Superior temporal gyrus (tissue), 1 donor: ENCODE data around the gene ANKRD23.
A peak's percentile ranks its signal among the peaks of the same experiment; 100 is the strongest.

Experiments used
- DNase-seq: peaks from one replicate; pipeline ENCODE4 v3.0.0-alpha.2; 2016; ENCODE audit errors: extremely low spot score

Gene ANKRD23

DNA sequence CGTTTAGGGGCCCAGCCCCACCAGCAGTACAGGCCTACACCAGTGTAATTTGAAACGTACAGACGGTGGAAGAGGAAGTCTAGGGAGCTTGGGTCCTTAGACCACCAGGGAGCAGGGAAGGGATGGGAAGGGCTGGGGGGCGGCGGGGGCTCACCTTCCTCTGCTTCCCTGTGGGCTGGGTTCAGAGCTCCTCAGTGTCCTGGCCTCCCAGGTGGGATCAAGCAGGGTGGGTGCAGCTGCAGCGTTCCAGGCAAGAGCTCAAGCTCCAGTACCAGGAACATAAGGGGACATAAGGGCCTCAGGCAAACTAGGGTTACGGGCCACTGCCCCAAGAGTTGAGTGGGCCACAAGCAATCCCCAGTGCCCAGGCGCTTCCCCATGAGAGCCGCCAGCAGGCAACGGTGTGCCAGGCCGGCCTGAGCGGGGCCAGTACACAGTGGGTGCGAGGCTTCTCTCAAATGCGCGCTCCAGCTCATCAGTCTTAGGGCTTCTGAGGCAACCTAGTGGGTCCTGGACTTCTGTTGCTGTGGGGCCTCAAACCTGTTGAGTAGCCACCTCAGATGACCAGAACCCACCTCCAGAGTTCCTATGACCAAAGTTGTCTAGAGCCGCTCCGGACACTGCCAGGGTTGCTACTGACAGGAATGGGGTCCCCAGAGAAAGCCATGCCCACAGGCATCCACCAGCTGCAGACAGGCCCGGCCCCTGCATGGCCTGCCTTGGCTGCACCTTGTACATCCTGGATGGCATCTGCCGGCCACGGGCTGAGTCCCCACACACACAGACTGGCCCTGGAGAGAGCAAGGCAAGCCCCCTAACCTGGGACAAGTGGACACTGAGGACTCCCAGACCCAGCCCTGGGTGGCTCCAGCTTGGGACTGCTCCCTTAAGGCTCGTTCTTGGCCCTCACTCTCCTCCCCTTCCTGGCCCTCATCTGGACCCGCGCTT lies 5.2 kb downstream of the ANKRD23 start:
- DNase-seq = no peak

DNA sequence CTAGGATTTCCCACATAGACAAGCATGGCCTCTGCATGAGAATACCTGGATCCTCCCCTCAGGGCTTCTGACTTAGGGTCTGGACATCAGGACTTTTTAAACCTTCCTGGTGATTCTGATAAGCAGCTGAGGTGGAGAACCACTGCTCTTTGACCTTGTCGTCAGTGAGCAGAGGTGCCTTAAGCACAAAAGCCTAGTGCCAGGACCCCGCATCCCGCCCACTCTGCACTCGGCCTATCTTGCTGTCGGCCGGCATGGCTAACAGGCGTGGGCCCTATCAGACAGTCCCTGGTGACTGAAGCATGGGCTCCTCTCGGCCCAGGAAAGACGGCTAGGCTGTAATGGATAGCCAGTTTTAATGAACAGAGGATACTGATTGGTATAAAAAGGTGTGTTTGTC lies 6.2 kb downstream of the ANKRD23 start:
- no peak for DNase-seq

DNA sequence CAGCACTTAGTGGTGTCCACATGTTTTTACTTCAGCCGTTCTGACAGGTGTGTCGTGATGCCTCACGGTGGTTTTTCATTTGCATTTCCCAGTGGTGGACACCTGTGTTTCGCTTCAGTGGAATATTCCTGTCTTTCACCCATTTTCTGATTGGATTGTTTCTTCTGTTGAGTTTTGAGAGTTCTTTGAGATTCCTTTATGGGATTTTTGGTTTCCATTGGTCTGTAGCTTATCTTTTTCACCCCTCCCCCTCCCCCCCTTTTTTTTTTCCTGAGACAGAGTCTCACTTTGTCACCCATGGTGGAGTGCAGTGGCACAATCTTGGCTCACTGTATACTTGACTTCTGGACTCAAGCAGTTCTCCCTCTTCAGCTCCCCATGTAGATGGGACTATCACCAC lies 8.0 kb downstream of the ANKRD23 start:
- DNase-seq = no peak

DNA sequence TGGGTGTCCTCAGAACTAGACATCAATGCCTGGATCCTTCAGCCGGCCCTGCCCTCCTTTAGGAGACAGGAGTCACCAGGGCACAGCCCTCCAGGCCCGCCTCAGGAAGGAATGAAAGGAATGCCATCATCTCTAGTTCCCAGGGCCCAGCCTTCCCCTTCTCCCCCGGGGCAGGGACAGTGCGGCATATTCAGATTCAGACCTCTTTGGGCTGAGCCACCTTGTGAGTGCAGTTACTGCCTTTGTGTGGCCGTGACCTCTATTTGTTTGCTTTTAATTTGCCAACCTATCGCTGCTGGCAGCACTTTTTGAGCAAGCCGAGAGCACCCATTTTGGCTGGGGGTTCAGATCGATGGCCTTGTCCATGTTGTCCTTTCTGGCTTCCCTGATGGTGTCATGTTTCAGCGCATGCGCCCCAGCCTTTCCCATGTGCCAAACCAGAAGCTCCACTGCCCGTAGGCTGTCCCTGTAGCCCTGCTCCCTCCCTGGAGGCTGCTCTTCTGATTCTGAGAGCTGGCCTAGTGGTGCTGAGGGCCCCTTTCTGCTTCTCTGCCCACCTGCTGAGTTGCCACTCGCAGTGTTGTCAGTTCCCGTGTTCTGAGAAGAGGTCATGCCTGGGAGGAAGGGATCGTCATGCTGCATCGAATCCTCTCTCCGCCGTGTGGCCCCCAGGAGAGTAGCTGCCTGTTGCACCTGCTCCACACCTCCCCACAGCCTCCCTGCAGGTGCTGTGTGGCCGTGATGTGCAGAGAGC lies 10.9 kb downstream of the ANKRD23 start:
- DNase-seq = no peak

DNA sequence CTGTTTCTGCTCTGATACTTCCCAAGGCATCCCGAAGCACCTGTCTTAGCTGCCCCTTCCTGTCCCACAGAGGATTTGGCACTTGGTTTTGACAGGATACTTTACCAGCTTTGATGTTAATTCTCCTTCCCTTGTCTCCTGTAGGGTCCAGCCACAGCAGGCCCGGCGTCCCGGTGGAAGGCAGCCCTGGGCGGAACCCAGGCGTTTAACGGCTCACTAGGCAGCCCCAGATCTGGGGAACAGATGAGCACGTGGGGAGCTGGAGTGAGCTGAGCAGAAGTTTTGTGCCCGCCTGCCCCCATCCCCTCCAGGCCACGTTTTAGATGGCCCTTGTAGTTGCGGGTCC lies 11.4 kb downstream of the ANKRD23 start:
- DNase-seq = no peak

DNA sequence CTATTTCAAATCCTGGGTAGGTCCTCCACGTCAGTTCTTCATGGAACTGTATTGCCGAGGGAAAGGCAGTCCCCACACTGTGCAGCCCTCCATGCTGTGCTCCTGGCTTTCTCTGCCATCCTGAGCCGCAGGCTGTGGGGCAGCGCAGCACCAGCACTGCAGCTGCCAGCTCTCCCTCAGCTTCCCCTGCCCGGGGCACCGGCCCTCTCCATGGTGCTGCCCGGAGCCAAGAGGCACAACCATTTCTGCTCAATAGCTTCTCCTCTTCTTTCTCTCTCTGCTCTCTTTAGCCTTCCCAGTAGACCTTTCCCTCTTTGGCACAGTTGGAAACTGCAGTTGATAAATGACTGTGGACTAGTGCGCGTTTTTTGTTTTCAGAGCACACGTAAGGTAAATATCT lies 12.1 kb downstream of the ANKRD23 start:
- DNase-seq = no peak

DNA sequence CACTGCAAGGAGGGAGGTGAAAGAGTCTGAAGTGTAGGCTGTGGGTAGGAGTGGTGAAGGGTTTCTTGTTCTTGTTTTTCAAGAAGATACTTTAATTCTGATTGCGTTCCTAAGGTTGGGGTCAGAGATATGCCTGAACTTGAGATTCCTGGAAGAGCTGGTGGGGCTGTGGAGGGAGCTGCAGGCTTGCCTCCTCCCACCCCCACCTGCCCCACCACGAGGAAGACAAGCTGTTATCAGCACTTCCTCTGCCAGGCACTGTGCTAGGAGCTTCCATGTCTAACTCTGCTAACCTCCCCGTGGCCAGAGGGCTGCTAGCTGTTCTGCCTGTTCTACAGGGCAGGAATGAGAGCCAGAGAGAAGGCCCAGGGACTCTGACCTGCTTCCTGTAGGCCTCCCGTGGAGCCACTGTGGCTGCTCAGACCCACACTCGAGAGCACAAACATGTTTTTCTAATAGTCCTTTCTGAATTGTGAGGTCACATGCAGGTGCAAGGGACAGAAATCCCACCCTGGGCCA lies 13.7 kb downstream of the ANKRD23 start:
- no peak for DNase-seq

DNA sequence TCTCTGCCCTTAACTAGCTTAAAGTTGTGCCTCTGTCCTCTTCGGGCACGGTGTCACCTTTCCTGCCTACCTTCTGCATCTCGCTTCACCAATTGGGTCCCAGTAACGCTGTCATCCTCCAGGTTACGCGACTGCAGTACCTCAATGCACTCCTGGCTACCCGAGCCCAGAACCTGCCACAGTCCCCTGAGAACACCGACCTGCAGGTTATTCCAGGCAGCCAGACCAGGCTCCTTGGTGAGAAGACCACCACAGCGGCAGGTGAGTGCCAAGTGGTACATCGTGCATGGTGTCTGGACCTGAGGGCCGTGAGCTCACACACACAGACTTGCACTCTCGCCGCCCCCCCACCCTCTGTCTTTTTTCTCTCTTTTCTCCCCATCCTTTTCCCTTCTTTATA lies 14.9 kb downstream of the ANKRD23 start:
- DNase-seq = no peak

DNA sequence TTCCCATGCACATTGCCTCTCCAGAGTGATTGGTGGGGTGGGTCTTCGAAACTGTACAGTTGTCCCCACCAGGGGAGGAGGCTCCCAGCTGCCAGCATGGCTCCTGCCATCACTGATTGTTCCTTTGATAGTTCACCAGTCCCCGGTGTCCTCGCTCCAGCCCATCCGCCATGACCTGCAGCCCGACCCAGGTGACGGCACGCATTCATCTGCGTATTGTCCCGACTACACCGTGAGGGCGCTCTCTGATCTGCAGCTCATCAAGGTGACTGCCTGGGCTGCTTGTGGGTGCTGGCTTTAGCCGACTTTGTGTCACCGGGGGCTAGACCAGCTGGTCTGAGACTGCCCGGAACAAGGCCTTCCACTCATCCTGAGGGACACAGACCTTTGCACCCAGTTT lies 15.4 kb downstream of the ANKRD23 start:
- DNase-seq = no peak

DNA sequence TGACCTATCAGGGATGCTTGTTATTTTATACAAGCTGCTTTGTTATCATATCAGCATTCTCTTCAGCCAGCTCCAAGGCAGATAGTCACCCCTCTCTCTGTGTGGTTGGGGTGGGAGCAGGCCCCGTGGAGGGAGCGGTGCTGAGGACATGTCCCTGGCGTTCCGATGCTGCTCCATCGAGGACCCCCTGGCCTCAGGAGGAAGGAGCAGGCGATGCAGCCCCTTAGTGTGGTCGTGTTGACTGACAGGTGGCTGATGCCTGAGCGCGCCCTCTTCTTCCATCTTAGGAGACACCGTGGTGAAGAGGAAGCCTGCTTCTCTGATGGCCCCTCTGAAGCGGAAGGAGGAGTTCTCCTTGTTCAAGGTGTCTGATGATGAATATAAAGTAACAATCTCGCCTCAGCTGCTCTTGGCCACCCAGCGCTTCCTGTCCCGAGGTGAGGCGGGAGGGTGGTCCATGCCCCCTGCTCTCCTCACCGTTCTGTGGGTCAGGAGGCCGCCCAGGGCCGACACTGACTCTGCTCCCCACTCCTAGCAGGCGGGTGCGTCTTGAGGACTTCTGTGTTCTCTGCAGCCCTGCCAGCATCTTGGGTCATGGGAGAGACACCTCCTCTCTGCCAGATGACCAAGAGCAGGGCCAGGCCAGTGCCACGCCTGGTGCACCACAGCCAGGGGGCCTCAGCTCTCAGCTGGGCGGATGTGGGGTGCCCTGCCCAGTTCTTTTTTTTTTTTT lies 17.1 kb downstream of the ANKRD23 start:
- DNase-seq = no peak

DNA sequence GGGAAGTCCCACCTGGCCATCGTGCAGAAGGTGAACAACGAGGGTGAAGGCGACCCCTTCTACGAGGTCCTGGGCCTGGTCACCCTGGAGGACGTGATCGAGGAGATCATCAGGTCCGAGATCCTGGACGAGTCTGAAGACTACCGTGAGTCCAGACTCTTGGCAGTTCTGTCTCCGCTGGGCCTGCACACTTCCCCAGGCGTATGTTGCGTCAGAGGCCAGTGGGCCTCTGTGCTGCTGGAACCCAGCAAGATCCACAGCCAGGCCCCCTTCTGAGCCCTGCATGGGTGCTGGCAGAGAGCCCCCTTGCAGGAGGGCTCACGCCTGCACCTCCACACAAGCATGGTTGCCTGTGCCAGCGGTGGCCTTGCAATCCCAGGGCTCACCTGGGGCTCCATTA lies 18.8 kb downstream of the ANKRD23 start:
- no peak for DNase-seq

DNA sequence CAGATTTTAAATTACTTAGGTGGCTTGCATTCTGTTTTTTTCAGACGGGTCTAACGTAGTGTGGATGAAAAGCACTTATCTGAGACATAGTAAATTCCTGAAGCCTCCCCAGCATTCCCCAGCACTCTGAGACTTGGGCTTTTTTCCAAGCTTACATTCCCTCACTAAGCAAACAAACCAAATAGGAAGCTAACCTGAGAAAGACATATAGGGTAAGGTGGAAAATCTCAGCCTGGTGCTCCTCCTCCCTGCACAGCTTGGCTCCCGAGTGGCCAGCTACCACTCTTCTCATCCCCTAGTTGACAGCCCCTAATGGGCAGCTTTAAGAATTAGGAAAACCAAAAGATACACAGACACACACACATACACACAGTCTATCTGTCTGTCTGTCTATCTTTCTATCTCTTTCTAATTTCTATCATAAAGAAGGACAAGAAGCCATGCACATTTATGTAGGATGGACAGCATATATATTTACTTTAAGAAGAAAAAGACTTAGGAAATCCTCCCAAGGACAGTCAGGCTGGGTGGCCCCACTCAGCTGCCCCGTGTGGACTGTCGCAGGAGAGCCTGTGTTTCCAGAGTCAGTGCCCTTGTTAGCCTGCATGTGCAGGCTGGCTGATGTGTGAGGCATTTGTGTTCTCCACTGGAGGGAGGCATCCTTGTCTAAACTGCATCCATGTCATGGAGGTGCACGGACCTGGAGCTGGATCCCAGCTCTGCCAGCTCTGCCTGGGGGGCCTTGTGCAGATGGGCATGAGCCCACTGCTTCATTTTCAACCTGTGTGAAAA lies 19.5 kb downstream of the ANKRD23 start:
- DNase-seq = no peak

DNA sequence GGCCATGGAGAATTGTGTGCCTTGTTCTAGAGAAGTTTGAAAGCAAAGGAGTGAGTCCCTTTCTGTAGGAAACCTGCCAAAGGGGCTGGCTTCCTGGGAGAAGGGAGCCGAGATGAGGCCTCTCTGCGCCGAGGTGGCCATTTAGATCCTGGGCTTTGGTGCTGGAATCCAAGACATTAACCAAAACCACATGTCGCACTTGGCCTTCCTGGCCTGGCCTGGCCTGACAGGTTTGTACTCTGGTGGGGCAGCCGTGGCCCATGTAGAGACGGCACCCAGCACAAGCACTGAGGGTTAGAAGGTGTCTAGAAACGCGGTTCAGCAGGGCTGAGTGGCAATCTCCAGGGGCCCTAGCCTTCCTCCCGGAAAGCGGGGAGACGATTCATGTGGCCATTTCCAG lies 20.6 kb downstream of the ANKRD23 start:
- DNase-seq = no peak

DNA sequence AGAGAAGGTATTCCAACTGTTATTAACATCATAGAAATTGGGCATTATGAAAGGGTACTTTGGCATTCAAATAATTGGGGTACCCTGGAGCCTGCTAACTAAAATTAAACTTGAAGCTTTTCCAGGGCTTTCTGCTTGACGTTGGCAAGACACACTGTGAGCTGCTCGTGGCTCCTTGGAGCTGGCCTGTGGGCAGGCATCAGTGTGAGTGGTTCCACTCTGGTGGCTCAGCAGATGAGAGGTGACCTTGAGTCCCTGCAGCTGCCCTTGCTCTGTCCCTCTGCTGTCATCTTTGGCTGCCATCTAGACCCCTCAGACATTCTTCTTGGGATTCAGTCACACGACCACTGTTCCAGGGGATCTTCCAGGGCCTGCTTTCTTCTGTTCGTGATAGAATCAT lies 21.0 kb downstream of the ANKRD23 start:
- DNase-seq = no peak

DNA sequence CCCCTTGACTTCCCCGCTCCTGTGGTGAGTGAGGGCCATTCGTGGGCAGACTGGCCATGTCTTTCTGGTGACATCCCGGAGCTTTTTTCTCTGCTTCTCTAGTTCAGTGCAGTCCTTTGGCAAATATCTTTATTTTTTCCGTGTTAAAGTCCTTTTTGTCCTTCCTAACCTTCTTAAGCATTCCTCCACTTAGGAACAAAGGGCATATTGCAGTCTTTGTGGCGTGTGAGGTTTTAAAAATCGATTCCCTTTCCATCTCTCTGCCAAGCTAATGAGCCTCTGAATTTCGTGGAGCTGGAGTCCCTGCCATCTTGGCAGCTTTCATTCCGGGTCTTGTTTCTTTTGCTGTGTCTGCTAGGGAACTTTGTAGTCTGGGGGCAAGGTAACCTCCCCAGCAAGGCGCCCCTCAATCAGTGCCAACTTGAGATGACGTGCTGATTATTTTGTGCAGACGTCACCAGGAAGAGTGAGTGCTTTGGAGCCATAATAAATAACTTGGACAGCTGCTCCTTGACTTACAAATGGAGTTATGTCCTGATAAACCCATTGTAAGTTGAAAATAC lies 22.6 kb downstream of the ANKRD23 start:
- no peak for DNase-seq

DNA sequence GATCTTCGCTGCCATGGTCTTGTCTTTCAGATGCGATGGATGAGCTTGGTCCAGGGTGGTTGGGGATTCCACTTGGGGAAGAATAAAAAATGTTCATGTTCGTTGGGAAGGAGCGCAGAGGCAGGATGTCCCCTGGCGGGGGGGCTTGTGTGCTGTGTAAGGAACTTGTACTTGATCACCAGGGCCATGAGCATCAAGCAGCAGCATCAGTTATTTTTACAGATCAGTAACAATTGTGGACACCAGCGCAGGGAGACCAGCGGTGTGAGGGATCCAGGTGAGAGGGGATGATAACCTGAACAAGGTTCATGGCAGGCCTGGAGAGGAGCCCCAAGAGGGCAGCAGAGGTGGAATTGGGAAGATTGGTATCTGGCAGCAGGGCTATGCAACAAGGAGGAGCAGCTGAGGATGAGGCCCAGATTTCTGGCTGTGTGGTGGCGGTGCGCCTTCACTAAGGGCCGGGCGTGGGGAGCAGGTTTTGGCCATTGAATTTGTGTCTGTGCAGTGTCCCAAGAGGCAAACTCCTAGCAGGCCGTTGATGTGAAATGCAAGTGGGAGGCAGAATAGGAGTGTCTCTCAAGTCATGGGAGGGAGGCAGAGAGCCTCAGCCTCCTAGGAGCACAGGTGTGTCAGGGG lies 23.8 kb downstream of the ANKRD23 start:
- no peak for DNase-seq

DNA sequence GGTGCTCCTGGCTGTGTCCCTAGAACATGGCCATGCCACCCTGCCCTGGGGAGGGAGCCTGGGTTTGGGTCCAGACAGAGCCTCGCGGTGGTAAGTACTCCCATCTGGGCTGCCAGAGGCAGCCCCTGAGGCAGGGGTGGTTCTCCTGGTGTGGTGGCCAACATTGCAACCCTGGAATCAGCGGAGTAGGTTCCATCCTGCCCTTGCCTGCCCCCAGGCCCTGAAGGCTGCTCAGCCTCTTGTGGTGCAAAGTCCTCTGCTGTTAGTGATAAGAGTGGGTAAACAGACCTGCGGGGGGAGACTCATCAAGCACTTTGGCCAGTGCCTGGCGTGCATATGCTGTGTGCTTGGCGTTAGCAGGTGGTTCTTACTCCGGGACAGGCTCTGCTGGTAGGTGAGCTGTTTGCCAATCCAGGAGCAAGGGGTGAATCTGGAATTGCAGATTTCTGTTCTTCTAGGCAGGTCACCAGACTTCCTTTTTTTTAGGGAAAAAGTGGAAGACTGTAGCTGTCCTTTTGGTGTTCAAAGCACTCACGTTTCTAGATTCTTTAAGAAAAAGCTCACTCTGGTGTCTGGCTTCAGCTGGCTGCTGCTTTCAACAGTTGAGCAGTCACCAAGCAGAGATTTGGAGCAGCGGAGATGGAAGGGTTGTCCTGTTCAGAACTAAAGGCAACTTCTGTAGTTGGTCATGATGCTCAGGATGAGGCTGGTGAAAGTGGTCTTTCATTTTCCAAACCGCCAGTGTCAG lies 24.5 kb downstream of the ANKRD23 start:
- DNase-seq = no peak

DNA sequence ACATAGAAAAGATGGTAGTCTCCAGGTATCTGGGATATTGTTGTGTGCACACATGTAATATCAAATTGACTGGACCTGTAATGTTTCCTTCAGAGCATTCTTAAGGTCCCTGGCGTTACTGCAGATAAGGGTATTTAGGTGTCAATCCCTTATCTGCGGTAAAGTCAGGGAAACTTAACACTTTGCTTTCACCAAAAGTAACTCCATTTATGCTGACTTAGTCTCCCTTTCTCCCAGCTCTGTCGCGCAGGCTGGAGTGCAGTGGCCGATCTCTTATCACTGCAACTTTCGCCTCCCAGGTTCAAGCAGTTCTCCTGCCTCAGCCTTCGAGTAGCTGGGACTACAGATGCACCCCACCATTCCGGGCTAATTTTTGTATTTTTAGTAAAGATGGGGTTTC lies 25.9 kb downstream of the ANKRD23 start:
- peak; percentile 13 for DNase-seq

DNA sequence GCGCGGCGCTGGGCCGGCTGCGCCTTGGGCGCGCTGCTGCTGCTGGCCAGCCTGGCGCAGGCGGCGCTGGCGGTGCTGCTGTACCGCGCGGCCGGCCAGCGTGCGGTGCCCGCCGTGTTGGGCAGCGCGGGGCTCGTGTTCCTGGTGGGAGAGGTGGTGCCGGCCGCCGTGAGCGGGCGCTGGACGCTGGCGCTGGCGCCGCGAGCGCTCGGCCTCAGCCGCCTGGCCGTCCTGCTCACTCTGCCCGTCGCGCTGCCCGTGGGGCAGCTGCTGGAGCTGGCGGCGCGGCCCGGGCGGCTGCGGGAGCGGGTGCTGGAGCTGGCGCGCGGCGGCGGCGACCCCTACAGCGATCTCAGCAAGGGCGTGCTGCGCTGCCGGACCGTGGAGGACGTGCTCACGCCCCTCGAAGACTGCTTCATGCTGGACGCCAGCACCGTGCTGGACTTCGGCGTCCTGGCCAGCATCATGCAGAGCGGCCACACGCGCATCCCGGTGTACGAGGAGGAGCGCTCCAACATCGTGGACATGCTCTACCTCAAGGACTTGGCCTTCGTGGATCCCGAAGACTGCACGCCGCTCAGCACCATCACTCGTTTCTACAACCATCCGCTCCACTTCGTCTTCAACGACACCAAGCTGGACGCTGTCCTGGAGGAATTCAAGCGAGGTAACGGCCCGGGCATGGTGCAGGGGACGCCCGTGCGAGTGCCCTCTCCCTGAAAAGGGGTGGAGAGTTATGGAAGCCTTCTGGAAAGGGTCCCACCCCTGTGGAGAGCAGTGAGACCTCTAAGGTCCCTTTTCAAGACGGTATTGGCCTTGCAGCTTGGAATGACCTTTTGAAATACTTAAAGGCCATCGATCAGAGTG lies 26.8 kb downstream of the ANKRD23 start:
- no peak for DNase-seq
